ENCODE results near the gene SLFN5.
"Not testable (repeated sequence)": the region's sequence is repeated elsewhere in the genome, so short reads cannot be mapped to it uniquely, and the experiment has no call there.

The SLFN5 gene

DNA sequence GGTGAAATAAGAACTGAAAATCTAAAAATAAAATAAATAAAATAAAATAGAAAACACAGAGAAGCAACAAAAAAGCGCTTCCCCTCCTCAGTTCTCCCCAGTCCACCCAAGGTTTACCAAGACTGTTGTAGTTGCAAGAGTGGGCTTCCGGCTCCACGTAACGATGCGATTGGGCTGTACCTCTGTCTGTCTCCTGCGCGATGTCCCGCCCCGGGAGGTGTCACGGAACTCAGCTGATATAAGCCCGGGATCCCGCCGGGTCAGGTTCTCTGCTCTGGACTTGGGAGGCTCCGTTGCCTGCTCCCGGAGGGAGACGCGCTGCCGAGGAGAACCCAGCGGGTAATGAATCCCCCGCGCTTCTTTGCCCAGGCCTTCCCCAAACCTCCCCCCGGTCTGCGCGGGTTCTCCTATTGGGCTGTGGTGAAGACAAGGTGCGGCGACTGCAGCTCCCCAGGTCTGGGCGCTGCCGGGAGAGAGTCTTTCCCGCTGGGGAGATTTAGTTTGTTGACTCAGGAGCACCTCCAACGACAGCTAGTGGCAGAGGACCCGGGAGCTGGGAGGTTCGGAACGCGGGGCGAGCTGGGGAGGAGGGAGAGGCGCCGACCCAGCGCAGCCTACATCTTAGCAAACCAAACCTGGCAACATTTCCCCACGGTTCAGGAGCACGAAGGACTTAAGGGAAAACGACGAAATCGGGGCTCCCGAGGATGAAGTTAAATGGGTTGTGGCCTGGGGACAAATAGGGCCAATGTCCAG, at the start of gene SLFN5:
Gene SLFN5 (plus strand): TSS at position 268 of the 756 bp plus-strand sequence. CDS start 15,619 bp downstream, outside the sequence.
- DNase-seq (ENCODE audit: low read depth), result peak; percentile 94

DNA sequence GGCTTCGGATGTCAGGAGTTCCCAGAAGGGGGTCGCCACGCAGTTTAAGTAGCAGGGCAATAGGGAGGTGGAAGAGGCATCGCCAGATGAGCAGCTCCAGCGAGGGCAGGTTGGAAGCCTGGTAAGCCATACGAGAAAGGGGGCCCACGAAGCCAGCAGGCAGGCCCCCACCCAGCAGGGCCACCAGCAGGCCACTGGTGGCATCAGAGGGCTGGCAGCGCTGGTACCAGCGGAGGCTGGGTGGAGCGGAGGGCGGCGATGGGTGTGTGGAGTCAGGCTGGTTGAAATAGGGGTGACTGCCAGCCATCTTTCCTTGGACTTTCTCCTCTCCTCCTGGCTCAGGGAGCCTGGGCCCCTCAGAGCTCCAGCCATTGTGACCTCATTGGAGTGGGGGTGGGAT, 48.9 kb upstream of the SLFN5 start, which contains the start of gene SLC35G3:
Gene SLC35G3 (minus strand): TSS at position 393 of the 400 bp plus-strand sequence. CDS start 86 bp downstream, at position 307.
- DNase-seq (ENCODE audit: low read depth), result not testable (repeated sequence)

DNA sequence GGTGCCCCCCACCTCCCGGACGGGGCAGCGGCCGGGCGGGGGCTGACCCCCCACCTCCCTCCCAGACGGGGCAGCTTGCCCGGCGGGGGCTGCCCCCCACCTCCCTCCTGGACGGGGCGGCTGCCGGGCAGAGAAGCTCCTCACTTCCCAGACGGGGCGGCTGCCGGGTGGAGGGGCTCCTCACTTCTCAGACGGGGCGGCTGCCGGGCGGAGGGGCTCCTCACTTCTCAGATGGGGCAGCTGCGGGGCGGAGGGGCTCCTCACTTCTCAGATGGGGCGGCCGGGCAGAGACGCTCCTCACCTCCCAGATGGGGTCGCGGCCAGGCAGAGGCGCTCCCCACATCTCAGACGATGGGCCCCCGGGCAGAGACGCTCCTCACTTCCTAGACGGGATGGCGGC, 47.8 kb upstream of the SLFN5 start:
- DNase-seq (ENCODE audit: low read depth), result not testable (repeated sequence)

DNA sequence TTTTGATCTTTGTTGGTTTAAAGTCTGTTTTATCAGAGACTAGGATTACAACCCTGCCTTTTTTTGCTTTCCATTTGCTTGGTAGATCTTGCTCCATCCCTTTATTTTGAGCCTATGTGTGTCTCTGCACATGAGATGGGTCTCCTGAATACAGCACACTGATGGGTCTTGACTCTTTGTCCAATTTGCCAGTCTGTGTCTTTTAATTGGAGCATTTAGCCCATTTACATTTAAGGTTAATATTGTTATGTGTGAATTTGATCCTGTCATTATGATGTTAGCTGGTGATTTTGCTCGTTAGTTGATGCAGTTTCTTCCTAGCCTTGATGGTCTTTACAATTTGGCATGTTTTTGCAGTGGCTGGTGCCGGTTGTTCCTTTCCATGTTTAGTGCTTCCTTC, 40.3 kb upstream of the SLFN5 start:
- not testable (repeated sequence) for DNase-seq (ENCODE audit: low read depth)

DNA sequence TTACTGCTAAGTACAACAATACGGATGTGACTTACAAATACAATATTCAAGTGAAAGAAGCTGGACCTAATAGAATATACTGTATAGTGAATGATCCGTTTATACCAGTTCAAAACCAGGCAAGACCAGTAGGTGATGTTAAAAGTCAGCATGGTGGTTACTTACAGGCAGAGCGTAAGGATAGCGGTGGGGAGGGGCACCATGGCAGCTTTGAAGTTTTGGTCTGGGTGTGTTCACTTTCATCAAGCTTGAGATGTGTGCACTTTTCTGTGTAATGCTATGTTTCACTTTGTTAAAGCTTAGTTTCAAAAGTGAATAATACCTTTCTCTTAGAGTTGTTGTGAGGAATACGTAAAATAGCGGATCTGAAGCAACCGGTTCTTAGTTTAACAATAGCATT, 32.1 kb upstream of the SLFN5 start:
- no peak for DNase-seq (ENCODE audit: low read depth)

DNA sequence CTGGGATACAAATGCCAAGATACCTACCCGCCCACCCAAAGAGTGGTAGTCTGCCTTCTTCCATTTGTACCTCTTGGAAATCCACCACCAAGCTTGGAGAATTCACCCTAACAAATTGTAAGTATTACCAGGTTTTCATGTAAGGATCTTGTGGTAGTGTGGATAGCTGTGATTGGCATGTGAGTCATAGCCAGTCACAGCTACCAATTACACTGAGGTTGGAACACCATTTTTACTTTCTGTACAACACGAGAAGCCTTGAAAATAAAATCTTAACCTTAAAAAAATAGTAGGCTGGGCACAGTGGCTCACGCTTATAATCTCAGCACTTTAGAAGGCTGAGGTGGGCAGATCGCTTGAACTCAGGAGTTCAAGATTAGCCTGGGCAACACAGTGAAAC, 30.2 kb upstream of the SLFN5 start:
- DNase-seq (ENCODE audit: low read depth), result no peak

DNA sequence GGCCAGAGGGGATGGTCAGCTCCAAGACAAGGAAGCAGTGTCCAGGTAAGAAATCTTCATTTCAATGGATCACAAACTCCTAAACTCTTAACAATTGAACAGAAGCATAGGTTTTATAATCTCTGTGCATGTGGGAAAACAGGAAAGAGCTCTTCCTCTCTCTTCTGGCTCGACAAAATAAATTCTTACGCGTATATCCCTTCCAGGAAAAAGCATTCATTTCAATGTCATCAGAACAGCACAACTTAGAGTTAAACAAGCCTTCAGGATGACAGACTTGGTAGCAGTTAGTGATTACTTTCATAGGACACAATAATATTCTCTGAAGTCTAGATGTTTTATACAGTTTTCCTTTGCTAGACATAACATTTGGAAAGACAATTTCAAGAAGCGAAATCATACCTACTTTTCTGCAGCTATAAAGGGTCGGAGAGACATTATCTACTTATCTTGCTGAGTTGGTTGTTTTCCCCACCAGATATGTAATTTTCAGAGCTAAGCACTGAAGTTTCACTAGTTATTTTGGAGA, 29.4 kb upstream of the SLFN5 start:
- no peak for DNase-seq (ENCODE audit: low read depth)

DNA sequence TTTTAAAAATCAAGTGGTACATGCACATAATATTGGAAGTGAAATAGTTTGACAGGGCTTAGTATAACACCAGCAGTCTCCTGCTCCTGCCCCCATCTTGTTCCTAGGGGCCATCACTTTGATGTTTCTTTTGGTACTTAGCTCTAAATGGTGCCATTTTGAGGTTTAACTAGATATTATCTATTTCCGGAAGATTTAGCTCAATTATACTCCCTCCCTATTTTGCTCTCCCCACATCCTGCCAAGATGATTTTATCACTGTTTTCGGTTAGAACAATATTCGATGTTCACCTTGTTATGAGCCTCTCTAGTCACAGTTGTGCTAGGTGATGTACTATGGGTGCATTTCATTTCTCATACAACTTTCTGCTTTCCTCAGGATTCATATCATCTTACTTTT, 28.7 kb upstream of the SLFN5 start:
- DNase-seq (ENCODE audit: low read depth), result no peak

DNA sequence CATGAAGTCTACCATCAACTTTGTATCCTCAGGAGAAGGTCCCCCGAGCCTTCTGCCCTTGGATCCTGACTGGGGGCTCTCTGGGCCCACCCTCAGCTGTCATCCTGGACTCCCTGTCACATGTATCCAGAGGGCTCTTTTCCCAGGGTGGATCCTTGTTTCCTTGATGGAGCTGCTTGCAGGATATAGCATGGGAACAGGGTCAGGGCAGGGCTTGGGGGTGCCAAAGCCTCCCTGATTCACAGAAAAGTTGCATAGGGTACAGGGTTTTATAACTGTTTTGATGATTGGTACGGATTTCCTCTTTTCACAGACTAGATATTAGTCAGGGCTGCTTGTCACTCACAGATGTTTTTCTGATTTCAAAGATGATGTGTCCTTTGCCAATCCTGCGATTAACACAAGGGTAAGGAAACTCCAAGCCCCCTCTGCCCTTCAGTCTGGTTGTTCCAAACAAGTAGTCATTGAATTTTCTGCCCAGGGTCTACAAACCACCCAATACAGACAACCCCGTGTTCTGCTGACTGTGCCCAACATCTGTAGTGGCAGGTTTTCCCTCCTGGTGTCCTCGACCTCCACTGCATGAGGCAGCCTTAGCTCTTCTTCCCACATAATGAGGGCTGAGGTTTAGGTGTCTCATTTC, 28.1 kb upstream of the SLFN5 start:
- no peak for DNase-seq (ENCODE audit: low read depth)

DNA sequence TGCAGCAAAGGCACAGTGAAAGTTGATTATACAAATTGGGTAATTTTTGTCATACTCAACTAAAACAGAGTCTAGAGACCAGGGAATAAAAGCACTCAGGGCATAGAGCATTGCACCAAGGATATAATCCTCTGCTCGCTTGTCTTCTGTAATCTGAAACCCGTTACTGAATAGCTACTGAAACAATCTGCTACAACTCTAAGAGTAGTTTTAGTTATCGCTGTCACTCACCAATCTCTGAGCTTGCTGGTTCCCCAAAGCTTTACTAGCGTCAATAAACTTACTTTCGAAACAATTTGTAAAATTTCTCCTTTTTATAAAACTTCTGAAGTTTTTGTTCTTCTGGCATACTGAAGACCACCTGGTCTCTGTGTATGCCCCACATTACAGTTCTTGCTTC, 25.8 kb upstream of the SLFN5 start:
- DNase-seq (ENCODE audit: low read depth), result no peak

DNA sequence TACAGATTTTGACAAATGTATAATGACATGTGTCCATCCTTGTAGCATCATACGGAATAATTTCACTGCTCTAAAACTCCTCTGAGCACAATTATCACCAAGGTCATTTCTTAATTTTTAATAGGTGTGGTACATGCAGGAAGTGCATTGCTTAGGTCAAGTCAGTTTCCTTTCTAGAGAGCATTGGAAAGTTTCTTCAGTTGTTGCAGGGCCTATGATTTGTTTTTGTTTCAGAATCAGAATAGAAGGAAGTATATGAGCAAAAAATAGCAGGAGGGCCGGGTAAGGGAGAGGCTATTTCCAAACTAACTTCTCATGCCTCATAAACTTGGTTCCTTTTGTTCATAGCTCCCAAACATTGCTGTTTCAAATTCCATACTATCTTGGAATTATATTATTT, 24.0 kb upstream of the SLFN5 start:
- no peak for DNase-seq (ENCODE audit: low read depth)

DNA sequence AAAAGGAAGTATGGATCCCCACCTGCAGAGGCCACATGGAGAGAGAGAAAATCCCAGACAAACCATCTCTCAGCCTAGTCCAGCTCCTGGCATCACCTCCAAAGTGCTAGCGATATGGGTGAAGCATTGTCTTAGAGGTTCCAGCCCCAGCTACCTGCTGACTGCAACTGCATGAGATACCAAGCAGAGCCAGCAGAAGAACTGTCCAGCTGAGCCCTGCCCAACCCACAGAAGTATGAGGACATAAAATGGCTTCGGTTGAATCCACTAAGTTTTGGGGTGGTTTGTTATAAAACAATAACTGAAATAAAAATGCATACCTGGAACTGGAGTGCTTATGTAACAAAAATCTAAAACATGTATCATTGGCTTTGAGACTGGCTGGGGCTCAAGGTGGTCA, 20.4 kb upstream of the SLFN5 start:
- DNase-seq (ENCODE audit: low read depth), result no peak

DNA sequence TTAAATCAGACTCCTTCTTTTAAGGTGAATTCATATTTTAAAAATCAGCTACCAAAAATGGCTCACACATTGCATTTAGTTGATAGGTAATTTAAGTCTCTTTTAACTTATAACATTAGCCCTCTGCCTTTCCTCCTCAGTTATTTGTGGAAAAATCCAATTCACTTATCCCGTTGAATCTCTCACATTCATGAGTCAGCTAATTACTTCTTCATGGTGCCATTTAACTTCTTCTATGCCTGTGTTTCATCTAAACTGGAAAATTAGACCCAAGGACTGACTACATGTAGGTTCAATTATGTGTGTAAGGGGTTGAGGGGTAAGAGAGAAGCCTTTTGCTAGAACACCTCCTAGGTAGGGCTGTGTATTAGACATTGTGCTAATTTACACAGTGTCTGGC, 18.4 kb upstream of the SLFN5 start:
- DNase-seq (ENCODE audit: low read depth), result no peak

DNA sequence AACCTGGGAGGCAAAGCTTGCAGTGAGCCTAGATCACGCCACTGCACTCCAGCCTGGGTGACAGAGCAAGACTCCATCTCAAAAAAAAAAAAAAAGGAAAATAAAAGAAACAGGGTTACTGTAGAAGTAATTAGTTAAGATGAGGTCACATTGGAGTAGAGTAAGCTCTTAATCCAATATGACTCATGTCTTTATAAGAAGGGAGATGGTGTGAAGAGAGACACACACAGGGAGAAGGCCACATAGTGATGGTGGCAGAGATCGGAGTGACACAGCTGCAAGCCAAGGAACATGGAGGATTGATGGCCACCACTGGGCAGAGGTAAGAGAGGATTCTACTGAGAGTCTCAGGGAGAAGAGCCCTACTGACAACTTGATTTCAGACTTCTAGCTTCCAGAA, 15.3 kb upstream of the SLFN5 start:
- DNase-seq (ENCODE audit: low read depth), result no peak

DNA sequence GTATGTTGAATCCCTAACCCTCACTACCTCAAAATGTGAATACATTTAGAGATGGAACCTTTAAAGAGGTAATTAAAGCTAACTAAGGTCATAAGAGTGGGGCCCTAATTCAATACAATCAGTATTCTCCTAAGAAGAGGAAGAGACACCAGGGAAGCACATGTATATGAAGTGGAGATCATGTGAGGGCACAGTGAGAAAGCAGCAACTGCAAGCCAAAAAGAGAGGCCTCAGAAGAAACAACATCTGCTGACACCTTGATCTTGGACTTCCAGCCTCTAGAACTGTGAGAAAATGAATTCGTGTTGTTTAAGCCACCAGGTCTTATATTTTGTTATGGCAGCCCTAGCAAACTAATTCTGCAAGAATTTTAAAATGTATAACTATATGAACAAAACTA, 13.2 kb upstream of the SLFN5 start:
- no peak for DNase-seq (ENCODE audit: low read depth)

DNA sequence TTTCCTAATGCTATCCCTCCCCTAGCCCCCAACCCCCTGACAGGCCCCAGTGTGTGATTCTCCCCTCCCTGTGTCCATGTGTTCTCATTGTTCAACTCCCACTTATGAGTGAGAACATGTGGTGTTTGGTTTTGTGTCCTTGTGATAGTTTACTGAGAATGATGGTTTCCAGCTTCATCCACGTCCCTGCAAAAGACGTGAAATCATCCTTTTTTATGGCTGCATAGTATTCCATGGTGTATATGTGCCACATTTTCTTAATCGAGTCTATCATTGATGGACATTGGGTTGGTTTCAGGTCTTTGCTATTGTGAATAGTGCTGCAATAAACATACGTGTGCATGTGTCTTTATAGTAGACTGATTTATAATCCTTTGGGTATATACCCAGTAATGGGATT, 8.6 kb upstream of the SLFN5 start:
- not testable (repeated sequence) for DNase-seq (ENCODE audit: low read depth)

DNA sequence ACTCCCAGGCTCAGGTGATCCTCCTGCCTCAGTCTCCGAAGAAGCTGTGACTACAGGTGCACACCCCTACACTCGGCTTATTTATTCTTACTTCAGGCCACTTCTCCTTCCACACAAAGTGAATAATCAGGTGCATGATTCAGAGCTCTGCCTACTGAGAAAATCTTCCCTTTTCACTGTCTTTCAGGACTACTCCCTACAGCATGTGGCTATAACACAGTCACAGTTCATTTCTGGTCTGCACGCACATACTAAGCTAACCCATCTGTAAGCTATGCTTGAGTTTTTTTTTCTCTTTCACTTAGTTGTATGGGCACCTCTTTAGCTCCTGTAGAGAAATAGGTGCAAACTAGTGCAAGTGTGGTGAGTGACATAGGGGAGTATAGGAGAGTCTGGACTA, 7.6 kb upstream of the SLFN5 start:
- DNase-seq (ENCODE audit: low read depth), result no peak

DNA sequence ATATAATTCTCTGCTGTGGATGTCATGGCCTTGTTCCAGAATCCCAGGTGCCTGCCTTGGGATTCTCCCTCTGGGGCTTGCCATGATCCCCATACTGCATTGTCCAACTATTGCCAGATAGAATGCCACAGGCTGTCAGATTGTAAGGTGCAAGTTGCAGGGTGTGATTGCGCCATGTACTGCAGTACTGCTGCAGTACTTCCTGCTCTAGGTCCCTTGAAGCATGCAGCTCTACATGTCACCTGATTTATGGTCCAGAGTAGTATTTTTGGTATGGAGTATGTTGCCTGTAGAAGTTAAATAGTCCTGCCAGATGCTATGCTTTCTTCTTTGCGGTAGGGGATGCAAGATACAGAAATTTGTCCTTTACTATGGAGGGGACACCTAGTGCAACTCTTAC, 7.0 kb upstream of the SLFN5 start:
- no peak for DNase-seq (ENCODE audit: low read depth)

DNA sequence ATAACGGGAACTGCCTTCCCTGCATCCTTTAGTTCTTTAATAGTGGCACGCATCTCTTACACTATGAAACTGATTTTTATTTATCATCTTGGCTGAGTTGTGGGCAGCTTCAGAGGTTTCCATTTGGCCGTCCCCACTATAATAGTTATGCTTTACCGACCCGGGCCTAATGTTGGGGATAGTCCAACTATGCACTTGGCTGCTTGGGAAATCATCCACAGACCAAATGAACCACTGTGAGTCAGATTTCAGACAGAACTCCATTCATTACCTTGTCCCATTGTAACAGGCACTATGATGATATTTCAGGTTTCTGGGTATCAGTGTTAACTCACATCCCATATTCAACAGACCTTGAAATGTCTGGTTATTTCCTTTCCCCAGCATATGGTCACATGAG, 6.1 kb upstream of the SLFN5 start:
- DNase-seq (ENCODE audit: low read depth), result no peak

DNA sequence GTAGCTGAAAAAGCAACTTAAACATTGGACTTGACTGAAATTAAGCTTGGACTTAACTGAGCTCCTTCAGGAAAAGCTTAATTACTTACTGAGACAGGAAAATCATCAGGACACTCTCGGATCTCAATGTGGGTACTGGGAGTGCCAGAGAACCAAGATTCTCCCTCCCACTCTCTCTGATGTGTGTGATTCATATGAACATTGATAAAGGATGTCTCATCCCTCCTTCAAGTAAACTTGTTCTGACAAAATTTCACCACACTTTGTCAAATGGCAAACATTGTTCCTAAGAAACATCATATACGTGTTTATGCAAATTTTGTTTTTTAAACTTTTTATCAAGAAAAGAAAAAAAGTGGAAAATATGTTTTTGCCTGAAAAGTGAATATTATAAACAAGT, 4.1 kb upstream of the SLFN5 start:
- peak; percentile 84 for DNase-seq (ENCODE audit: low read depth)

DNA sequence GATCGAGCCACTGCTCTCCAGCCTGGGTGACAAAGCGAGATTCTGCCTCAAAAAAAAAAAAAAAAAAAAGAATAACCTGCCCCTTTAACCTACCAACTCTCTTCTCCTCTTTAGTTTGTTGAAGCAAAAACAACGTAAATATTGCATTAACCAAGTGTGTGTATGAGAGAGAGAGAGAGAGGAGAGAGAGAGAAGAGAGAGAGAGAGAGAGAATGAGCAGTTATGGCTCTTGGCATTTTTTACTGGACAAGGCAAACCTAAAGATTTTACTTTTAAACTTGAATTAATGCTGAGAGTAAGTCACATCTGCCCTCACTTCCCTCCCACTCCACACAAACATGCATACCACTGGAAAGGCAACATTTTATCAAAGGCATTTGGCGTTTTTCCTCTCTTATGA, 3.0 kb upstream of the SLFN5 start:
- no peak for DNase-seq (ENCODE audit: low read depth)

DNA sequence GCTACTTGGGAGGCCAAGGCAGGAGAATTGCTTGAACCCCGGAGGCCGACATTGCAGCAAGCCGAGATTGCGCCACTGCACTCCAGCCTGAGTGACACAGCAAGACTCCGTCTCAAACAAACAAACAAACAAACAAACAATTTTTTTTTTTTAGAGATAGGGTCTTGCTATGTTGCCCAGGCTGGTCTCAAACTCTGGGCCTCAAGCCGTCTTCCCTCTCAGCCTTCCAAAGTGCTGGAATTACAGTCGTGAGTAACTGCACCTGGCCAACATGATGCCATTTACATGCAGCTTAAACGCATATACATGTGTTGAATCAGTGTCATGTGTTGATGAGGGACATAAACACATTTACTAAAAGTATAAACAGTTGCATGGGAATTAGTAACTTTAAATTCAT, 2.0 kb upstream of the SLFN5 start:
- no peak for DNase-seq (ENCODE audit: low read depth)

DNA sequence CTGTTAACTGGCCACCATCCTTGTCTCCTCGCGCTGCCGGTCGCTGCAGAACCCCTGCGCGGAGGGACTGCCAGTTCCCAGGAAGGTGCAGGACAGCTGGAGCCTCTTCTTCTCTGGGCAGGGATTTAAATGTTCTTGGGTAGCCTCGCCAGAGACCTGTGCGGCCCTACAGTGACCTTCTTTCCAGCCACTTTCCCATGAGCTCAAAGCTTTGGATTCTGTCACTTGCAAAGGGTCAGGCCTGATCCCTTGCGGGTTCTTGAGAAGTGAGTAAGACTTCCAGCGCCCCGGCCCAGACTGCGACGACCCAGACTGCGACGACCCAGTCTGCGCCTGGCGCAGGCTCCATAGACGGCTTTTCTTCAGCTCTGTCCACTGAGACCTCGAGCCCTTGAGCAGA, 1.4 kb upstream of the SLFN5 start:
- DNase-seq (ENCODE audit: low read depth), result no peak

Measured in ELR (cell line).